Stimulated activated CD4-positive, alpha-beta T cell treated with anti-CD3 and anti-CD28 coated beads, Interleukin-4, amount 100 ng/mL, for 1 hour (primary cell): Measurements from ENCODE around the gene CHRNA3.
A peak's percentile ranks its signal among the peaks of the same experiment; 100 is the strongest.
"Not testable (repeated sequence)": the region's sequence is repeated elsewhere in the genome, so short reads cannot be mapped to it uniquely, and the experiment has no call there.

ENCODE experiments used
- DNase-seq: peaks from one replicate; pipeline ENCODE4 v3.0.0-alpha.2; 2020

Gene CHRNA3

GRCh38 chr15:78616506-78616905, 4.3 kb downstream of the CHRNA3 start:
- DNase-seq, result no peak

DNA sequence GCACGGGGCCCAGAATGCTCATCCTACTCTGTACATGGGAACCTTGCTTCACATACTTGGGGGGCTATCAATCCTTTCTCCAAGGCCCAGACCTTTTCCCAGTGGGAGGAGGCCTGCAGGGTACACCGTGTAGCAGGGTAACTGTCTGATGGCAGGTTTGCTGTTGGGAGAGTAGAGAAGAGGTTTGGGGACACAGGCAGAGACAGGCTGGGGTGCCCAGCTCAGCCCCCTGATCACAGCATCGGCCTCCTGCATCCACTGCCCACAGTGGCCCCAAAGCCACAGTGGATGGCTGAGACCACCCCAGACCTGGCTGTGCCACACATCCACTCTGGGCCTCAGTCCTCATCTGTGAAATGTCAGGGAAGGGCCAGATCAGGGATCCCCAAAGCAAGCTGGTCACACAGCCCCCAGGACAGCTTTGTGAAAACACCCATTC, 5.6 kb downstream of the CHRNA3 start:
- DNase-seq, result no peak

- no peak for DNase-seq
Measured at GRCh38 chr15:78614021-78614420, 6.8 kb downstream of the CHRNA3 start.

GRCh38 chr15:78609551-78609950, 11.2 kb downstream of the CHRNA3 start:
- not testable (repeated sequence) for DNase-seq

GRCh38 chr15:78605680-78606079, 15.1 kb downstream of the CHRNA3 start:
- no peak for DNase-seq

DNA sequence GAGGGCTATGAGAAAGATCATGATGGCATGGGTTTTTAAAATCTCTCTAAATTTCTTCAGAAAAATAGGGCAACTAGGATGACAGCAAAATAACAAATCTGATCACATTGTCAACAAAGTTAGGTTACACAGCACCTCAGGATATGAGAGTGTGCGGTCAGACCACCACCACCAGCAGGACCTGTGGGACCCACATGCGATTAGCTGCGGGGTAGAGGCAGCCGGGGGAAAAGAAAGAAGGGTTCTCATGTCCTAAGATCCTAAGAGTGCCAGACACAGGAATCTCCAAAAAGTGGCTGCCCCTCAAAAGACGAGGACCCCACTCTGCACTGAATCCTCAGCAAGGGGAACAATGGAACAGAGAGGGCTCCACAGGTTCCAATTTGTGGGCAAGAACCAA, 15.6 kb downstream of the CHRNA3 start:
- DNase-seq, result no peak

GRCh38 chr15:78604420-78604819, 16.4 kb downstream of the CHRNA3 start:
- no peak for DNase-seq

DNA sequence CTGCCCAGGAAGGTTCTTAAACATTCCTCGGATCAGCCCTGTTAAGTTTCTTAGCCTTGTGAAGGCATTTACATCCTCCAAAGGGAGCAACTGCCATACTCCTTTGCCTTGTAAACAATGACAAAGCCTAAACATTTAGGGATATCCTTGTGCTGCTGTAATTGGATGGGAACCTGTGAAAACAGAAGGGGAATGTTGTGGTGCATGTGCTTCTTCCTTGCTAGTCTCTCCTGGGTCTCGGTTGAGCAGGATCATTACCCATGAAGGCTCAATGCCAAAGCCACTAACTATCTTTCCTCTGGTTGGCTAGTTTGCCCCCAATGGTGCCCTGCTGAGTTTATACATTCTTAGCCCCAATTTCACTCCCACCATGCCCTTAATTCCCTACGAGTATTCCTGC, 17.3 kb downstream of the CHRNA3 start:
- DNase-seq, result no peak

GRCh38 chr15:78599189-78599588, 21.6 kb downstream of the CHRNA3 start:
- no peak for DNase-seq

DNA sequence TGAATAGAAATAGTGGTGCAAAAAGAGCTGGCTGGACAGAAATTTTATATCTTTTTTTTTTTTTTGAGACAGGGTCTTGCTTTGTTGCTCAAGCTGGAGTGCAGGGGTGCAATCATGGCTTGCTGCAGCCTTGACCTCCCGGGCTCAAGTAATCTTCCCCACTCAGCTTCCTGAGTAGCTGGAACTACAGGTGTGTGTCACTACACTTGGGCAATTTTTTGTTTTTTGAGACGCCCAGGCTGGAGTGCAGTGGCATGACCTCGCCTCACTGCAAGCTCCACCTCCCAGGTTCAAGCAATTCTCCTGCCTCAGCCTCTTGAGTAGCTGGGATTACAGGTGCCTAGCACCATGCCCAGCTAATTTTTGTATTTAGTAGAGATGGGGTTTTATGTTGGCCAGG, 22.4 kb downstream of the CHRNA3 start:
- DNase-seq, result no peak

- DNase-seq, result no peak
Measured at GRCh38 chr15:78597583-78597982, 23.2 kb downstream of the CHRNA3 start.

- no peak for DNase-seq
Measured at GRCh38 chr15:78574944-78575343, 45.9 kb downstream of the CHRNA3 start.

GRCh38 chr15:78573416-78573815, 47.4 kb downstream of the CHRNA3 start:
- no peak for DNase-seq

DNA sequence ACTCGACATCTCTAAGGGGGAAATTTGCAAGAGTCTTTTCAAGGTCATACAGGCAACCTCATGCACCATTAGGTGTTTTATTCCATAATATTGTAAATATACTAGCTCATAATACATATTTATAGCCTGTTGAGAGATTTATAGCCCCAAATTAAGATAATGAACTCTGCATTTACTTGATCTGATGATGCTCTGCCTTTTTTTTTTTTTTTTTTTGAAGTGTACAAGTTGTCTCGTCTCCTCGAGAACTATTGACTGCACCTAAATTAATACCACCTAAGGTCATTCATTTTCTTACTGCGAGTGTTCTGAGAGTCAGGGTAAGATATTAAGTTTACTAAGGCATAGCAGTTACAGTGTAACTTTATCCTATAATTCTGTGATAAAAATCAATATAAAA, 49.4 kb downstream of the CHRNA3 start:
- no peak for DNase-seq

GRCh38 chr15:78570710-78571109, 50.1 kb downstream of the CHRNA3 start:
- DNase-seq, result no peak

- no peak for DNase-seq
Measured at GRCh38 chr15:78567531-78567930, 53.3 kb downstream of the CHRNA3 start.

GRCh38 chr15:78565951-78566774, 54.6 kb downstream of the CHRNA3 start:
- DNase-seq, result no peak

DNA sequence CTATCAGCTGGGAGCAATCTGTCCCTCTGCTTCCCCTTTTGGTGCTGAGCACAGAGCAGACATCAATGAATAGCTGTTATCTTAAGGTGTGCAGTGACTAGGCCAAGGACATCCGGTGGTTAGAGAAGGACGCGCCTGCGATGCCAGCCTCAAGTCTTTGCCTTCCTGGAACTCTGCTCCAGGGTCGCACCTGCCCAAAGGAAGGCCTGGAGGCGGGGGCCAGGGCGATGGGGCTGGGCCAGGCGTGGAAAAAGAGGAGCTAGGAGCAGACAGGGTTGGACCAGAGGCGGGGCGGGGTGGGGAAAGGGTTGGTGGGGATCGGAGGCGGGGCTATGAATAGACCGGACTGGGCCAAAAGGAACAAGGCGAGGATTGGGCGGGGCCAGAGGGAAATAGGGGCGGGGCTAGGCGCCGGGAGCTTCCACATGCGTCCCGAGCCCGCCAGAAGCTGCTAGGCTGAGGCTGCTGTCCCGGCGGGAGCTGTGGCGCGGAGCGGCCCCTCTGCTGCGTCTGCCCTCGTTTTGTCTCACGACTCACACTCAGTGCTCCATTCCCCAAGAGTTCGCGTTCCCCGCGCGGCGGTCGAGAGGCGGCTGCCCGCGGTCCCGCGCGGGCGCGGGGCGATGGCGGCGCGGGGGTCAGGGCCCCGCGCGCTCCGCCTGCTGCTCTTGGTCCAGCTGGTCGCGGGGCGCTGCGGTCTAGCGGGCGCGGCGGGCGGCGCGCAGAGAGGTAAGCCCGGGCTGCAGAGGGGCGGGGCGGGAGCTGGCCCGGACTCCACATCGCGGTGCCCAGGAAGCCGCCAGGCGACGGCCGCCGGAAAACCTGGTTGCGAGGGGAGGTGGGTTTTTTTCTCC, 55.5 kb downstream of the CHRNA3 start, which contains the start of gene CHRNA5:
Gene CHRNA5, plus strand, starts transcription at position 424 of the 854 bp plus-strand sequence. Its CDS starts 200 bp downstream, at position 624.
- DNase-seq, result peak; percentile 77

DNA sequence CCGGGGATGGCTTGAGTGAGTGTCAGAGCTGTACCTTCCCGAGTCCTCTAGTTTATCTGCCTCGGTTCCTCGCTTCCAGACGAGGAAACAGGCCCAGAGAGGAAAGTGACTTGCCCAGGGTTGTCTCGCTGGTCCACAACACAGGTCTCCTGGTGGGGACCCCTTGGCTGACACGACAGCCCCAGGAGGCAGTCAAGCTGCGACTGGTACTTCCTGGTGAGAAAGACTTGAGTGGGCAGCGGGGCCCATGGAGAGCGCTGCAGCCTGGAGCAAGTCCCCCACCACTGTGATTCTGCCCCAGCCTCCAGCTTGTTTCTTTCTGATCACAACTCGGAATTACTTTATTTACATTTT, 56.1 kb downstream of the CHRNA3 start:
- DNase-seq, result no peak

DNA sequence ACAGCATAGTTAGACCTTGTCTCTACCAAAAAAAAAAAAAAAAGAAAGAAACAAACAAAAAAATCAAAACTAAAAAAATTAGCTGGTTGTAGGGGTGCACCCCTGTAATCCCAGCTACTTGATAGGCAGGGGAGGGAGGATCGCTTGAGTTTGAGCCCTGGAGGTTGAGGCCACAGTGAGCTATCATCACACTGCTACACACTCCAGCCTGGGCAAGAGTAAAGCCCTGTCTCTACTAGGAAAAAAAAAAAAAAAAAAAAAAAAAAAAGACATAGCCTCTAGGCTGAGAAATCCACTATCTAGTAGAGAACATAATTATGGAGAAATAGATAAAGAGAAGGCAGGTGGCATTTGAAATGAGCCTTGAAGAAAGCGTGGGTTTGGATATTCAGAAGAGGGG, 57.7 kb downstream of the CHRNA3 start:
- no peak for DNase-seq

DNA sequence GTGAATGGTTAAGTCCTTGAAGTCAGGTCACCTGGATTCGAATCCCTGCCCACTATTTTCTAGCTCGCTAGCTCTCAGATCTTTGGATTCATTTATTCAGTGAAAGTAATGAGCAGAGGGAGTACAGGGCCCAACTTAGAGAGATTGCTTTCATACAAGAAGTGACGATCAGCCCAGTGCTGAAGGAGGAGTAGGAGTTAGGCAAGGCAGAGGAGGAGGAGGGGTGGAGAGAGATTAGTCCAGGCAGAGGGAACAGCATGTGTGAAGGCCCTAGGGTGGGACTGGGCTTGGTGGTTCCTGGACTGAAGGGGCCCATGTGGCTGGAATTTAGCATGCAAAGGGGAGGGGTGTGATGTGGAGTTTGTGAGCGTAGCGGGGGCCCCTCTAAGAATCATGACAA, 59.3 kb downstream of the CHRNA3 start:
- DNase-seq, result no peak

DNA sequence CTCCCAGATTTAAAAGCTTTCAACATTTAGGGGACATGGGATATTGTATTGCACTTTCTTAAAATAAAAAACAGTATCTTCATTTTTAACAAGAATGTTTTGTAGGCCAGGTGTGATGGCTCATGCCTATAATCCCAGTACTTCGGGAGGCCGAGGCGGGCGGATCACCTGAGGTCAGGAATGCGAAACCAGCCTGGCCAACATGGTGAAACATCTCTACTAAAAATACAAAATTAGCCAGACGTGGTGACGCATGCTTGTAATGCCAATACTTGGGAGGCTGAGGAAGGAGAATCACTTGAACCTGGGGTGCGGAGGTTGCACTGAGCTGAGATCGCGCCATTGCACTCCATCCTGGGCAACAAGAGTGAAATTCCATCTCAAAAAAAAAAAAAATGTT, 60.6 kb downstream of the CHRNA3 start:
- DNase-seq, result not testable (repeated sequence)

DNA sequence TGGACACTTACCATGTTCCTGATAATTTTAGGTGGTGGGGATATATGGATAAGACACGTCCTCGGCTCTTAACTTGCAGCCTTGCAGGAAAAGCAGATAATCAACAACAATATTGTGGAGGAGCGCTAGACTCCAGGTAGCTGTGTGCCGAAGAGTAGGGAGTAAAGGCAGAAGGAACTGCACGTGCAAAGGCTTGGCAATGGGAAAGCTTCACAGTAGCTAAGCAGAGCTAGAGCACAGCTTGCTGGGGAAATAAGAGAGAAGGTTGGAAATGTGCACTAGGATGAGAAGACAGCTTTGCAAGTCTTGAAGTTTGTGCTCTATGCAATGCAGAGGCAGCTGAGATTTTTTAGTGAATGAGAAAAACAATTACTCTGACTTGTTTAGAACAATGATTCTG, 68.2 kb downstream of the CHRNA3 start:
- no peak for DNase-seq

GRCh38 chr15:78551902-78552301, 68.9 kb downstream of the CHRNA3 start:
- DNase-seq, result no peak
